Thymus (tissue), 11 donors: Measurements from ENCODE around the gene HIVEP2. TPM values are rescaled to one million over a fixed set of nuclear protein-coding genes. Genes with fewer than 3 reads are reported as not detected.
A peak's percentile ranks its signal among the peaks of the same experiment; 100 is the strongest.

Source experiments
- DNase-seq, 9 donors: peaks; one replicate each; pipeline ENCODE4 v3.0.0-alpha.2; 2013; ENCODE audit warnings: low spot score in 9 of 9, low read depth in 6 of 9, missing footprints in 1 of 9
- H3K27ac ChIP-seq, 2 donors: one replicate each; pipeline ENCODE4 v1.5.1; 2013; ENCODE audit warnings: control low read depth in 1 of 2, low read depth in 1 of 2, low read length in 1 of 2, mild to moderate bottlenecking in 1 of 2, moderate library complexity in 1 of 2
- H3K27me3 ChIP-seq, 2 donors: one replicate each; pipeline ENCODE4 v1.5.1; 2013; ENCODE audit warnings: low read length in 1 of 2; ENCODE audit not compliant: control insufficient read depth in 2 of 2, insufficient read depth in 1 of 2
- H3K36me3 ChIP-seq, 2 donors: one replicate each; pipeline ENCODE4 v1.5.1; 2013; ENCODE audit warnings: low read length in 1 of 2, mild to moderate bottlenecking in 1 of 2, moderate library complexity in 1 of 2; ENCODE audit not compliant: control insufficient read depth in 2 of 2, insufficient read depth in 2 of 2
- H3K4me1 ChIP-seq, 2 donors: one replicate each; pipeline ENCODE4 v1.5.1; 2013; ENCODE audit warnings: low read length in 2 of 2; ENCODE audit not compliant: control insufficient read depth in 2 of 2, insufficient read depth in 2 of 2
- H3K4me3 ChIP-seq, 2 donors: one replicate each; pipeline ENCODE4 v1.5.1; 2013; ENCODE audit warnings: low read length in 2 of 2, control low read depth in 1 of 2, mild to moderate bottlenecking in 1 of 2
- H3K9me3 ChIP-seq, 2 donors: one replicate each; pipeline ENCODE4 v1.5.1; 2013; ENCODE audit warnings: low read length in 1 of 2, mild to moderate bottlenecking in 1 of 2; ENCODE audit not compliant: control insufficient read depth in 2 of 2, insufficient read depth in 1 of 2
- WGBS: extraction: QIAGEN DNeasy Blood & Tissue Kit; methylation state at CpG from one replicate; pipeline ENCODE4 v1.1.7; 2013; 5-methylcytosine and 5-hydroxymethylcytosine counted together
- polyA plus RNA-seq: library from polyadenylated mRNA; stranded (reverse); fragments of 200-250 nt; gene quantifications from one replicate; pipeline ENCODE4 v1.2.3, GENCODE V29; 2013
- total RNA-seq: library from RNA; stranded (reverse); fragments of 120-200 nt; gene quantifications from one replicate; pipeline ENCODE4 v1.2.4, GENCODE V29; 2013
- donor health status: healthy.

The HIVEP2 gene
- total and polyA plus RNA-seq, 2 donors, result 11.6 to 16.4 TPM

GRCh38 chr6:142872376-142872775 is 72.6 kb downstream of the HIVEP2 start:
- no peaks in the 10 kb centered on the region for H3K9me3 ChIP-seq
- H3K4me1 ChIP-seq, result peaks cover 8 to 11% of the 10 kb centered on the region in 2 donors
- DNase-seq, result no peak
- no peaks in the 10 kb centered on the region for H3K27me3 ChIP-seq
- no peak overlapping the region for H3K27ac ChIP-seq
- peaks cover 2 to 3% of the 10 kb centered on the region in 2 donors for H3K36me3 ChIP-seq
- H3K4me3 ChIP-seq, result no peak overlapping the region
- 97% methylated on average over 3 of the region's 3 CpGs for WGBS

GRCh38 chr6:142871910-142872331 is 73.1 kb downstream of the HIVEP2 start:
- peak in 1 of 9 donors; percentile 52 for DNase-seq
- no peaks in the 10 kb centered on the region for H3K27me3 ChIP-seq
- 51% methylated on average over 4 of the region's 4 CpGs for WGBS

GRCh38 chr6:142870787-142871415 is 74.1 kb downstream of the HIVEP2 start:
- H3K27ac ChIP-seq, result no peak overlapping the region
- peaks cover 8 to 11% of the 10 kb centered on the region in 2 donors for H3K4me1 ChIP-seq
- H3K4me3 ChIP-seq, result no peak overlapping the region
- no peaks in the 10 kb centered on the region for H3K9me3 ChIP-seq
- DNase-seq, result no peak
- no peaks in the 10 kb centered on the region for H3K27me3 ChIP-seq
- WGBS, result 85% methylated on average over 4 of the region's 4 CpGs
- peaks cover 2 to 3% of the 10 kb centered on the region in 2 donors for H3K36me3 ChIP-seq

More at GRCh38 chr6:142871910-142872331, 73.1 kb downstream of the HIVEP2 start:
- Histone ChIP-seq H3K4me1 (peaks cover 8 to 11% of the 10 kb centered on the region in 2 donors), H3K36me3 (peaks cover 2 to 3% of the 10 kb centered on the region in 2 donors), H3K9me3 (no peaks in the 10 kb centered on the region), H3K4me3 (no peak overlapping the region), H3K27ac (no peak overlapping the region)

GRCh38 chr6:142868917-142869316 is 76.1 kb downstream of the HIVEP2 start:
- no peak overlapping the region for H3K27ac ChIP-seq
- H3K9me3 ChIP-seq, result no peaks in the 10 kb centered on the region
- WGBS, result 97% methylated on average over 2 of the region's 2 CpGs
- H3K4me3 ChIP-seq, result no peak overlapping the region
- H3K27me3 ChIP-seq, result no peaks in the 10 kb centered on the region
- peaks cover 8 to 11% of the 10 kb centered on the region in 2 donors for H3K4me1 ChIP-seq
- H3K36me3 ChIP-seq, result peaks cover 2 to 3% of the 10 kb centered on the region in 2 donors
- DNase-seq, result no peak

- Histone ChIP-seq H3K36me3 (peaks cover 2 to 3% of the 10 kb centered on the region in 2 donors), H3K4me1 (peaks cover 8 to 11% of the 10 kb centered on the region in 2 donors), H3K27me3 (no peaks in the 10 kb centered on the region), H3K9me3 (no peaks in the 10 kb centered on the region), H3K27ac (no peak overlapping the region), H3K4me3 (no peak overlapping the region)
- no peak for DNase-seq
- WGBS, result 54% methylated on average over 5 of the region's 5 CpGs
These were observed 76.8 kb downstream of the HIVEP2 start for GRCh38 chr6:142867988-142868812.

GRCh38 chr6:142867355-142867801 is 77.6 kb downstream of the HIVEP2 start:
- no peak overlapping the region for H3K27ac ChIP-seq
- WGBS, result 68% methylated on average over 4 of the region's 4 CpGs
- no peak for DNase-seq
- peaks cover 0 to 3% of the 10 kb centered on the region in 2 donors for H3K36me3 ChIP-seq
- no peaks in the 10 kb centered on the region for H3K9me3 ChIP-seq
- peaks cover 7 to 11% of the 10 kb centered on the region in 2 donors for H3K4me1 ChIP-seq
- H3K27me3 ChIP-seq, result no peaks in the 10 kb centered on the region
- H3K4me3 ChIP-seq, result no peak overlapping the region

GRCh38 chr6:142863981-142864380 is 81.0 kb downstream of the HIVEP2 start:
- peak overlapping the region in 1 of 2 donors; percentile 31 for H3K27ac ChIP-seq
- no peaks in the 10 kb centered on the region for H3K27me3 ChIP-seq
- peaks cover 0 to 3% of the 10 kb centered on the region in 2 donors for H3K36me3 ChIP-seq
- no peak overlapping the region for H3K4me3 ChIP-seq
- 95% methylated on average over 2 of the region's 2 CpGs for WGBS
- DNase-seq, result no peak
- H3K9me3 ChIP-seq, result no peaks in the 10 kb centered on the region
- H3K4me1 ChIP-seq, result peaks cover 0 to 4% of the 10 kb centered on the region in 2 donors

GRCh38 chr6:142861711-142862110 is 83.3 kb downstream of the HIVEP2 start:
- WGBS, result 96% methylated on average over 3 of the region's 3 CpGs
- no peaks in the 10 kb centered on the region for H3K27me3 ChIP-seq
- H3K36me3 ChIP-seq, result peaks cover 0 to 3% of the 10 kb centered on the region in 2 donors
- H3K4me3 ChIP-seq, result no peak overlapping the region
- H3K4me1 ChIP-seq, result peaks cover 15 to 26% of the 10 kb centered on the region in 2 donors
- no peak overlapping the region for H3K27ac ChIP-seq
- H3K9me3 ChIP-seq, result no peaks in the 10 kb centered on the region
- DNase-seq, result no peak

- H3K36me3 ChIP-seq, result peaks cover 0 to 3% of the 10 kb centered on the region in 2 donors
- H3K4me3 ChIP-seq, result no peak overlapping the region
- DNase-seq, result no peak
- 98% methylated on average over 6 of the region's 6 CpGs for WGBS
- H3K4me1 ChIP-seq, result peaks cover 20 to 33% of the 10 kb centered on the region in 2 donors
- H3K27ac ChIP-seq, result no peak overlapping the region
- no peaks in the 10 kb centered on the region for H3K27me3 ChIP-seq
- no peaks in the 10 kb centered on the region for H3K9me3 ChIP-seq
These were observed 84.5 kb downstream of the HIVEP2 start for GRCh38 chr6:142860498-142860897.
